Measurements from ENCODE around the gene IDUA. TPM values are rescaled to one million over a fixed set of nuclear protein-coding genes. Genes with fewer than 3 reads are reported as not detected.

Gene IDUA
- total and polyA plus RNA-seq, 2 donors (not counting 1 experiment from before 2014, with no cell fraction given) = 57.0 to 67.4 TPM

GRCh38 chr4:959338-960139, 27.3 kb upstream of the IDUA start:
- no peaks in the 10 kb centered on the region for H3K9me3 Mint-ChIP-seq (ENCODE audit: insufficient read depth)
- Histone ChIP-seq H3K79me2 (ENCODE audit: control insufficient read depth, insufficient read depth, low read length) (no peaks in the 10 kb centered on the region), H3K9ac (ENCODE audit: low read length) (no peak overlapping the region), H3K4me2 (replicated peaks; ENCODE audit: low read depth, low read length, poor library complexity, severe bottlenecking) (no peak overlapping the region), H3K4me3 (ENCODE audit: control extremely low read depth in 1 of 5, extremely low read depth in 1 of 5, insufficient read depth in 1 of 5, low read depth in 2 of 5, low read length in 4 of 5) (no peak overlapping the region), H3K4me1 (ENCODE audit: control insufficient read depth in 2 of 2, insufficient read depth in 2 of 2, low read length in 2 of 2) (no peaks in the 10 kb centered on the region), H3K36me3 (replicated peaks in 1 of 2; ENCODE audit: control extremely low read depth in 1 of 2, control insufficient read depth in 1 of 2, extremely low read depth in 1 of 2, insufficient read depth in 2 of 2, low read length in 1 of 2) (peaks cover 0 to 11% of the 10 kb centered on the region in 2 experiments), H3K9me3 (ENCODE audit: control extremely low read depth in 1 of 3, control insufficient read depth in 2 of 3, insufficient read depth in 1 of 3, low read length in 2 of 3) (no peaks in the 10 kb centered on the region), H2AFZ (ENCODE audit: insufficient read depth, low read depth, low read length, poor library complexity, severe bottlenecking) (no peak overlapping the region), H4K20me1 (ENCODE audit: control insufficient read depth, insufficient read depth, low read length, poor library complexity, severe bottlenecking) (peaks cover 9% of the 10 kb centered on the region), H3K27me3 (replicated peaks in 1 of 4; ENCODE audit: control extremely low read depth in 1 of 4, control insufficient read depth in 3 of 4, insufficient read depth in 4 of 4, low read length in 3 of 4) (no peaks in the 10 kb centered on the region), H3K27ac (ENCODE audit: low read length in 2 of 2) (no peak overlapping the region)
- ChIA-PET CTCF (interaction anchor here (1.4 kb wide), 1 partner anchor 28 kb away, joined by 3 read pairs; the partner anchor contains the start of gene IDUA), POLR2A (no interaction called here)
- intact Hi-C loops (cut with micrococcal nuclease) = no loop called here
- H3K27me3 Mint-ChIP-seq = no peaks in the 10 kb centered on the region
- peaks cover 1% of the 10 kb centered on the region for H3K4me1 Mint-ChIP-seq
- no peak for TF ChIP-seq EZH2 (IDR thresholded peaks at IDR 0.05; ENCODE audit: borderline replicate concordance, insufficient read depth, low read depth, low read length, poor library complexity, severe bottlenecking)
- TF ChIP-seq CTCF (IDR thresholded peaks at IDR 0.05) = no peak
- DNase-seq (no peak), ATAC-seq (ENCODE audit: low read depth) (no peak)
- peak overlapping the region; percentile 3 for H3K27ac Mint-ChIP-seq
- H3K4me3 Mint-ChIP-seq = no peak overlapping the region
- WGBS (ENCODE audit: insufficient coverage) = 95% methylated on average over 24 of the region's 24 CpGs

- H3K4me2 ChIP-seq (replicated peaks; ENCODE audit: low read depth, low read length, poor library complexity, severe bottlenecking) = no peak overlapping the region
- no peak overlapping the region for H3K27ac ChIP-seq (ENCODE audit: low read length in 2 of 2)
- 96% methylated on average over 16 of the region's 16 CpGs for WGBS (ENCODE audit: insufficient coverage)
- no peak for ATAC-seq (ENCODE audit: low read depth)
- H3K9ac ChIP-seq (ENCODE audit: low read length) = no peak overlapping the region
- no peak for TF ChIP-seq EZH2 (IDR thresholded peaks at IDR 0.05; ENCODE audit: borderline replicate concordance, insufficient read depth, low read depth, low read length, poor library complexity, severe bottlenecking)
- no peak for TF ChIP-seq CTCF (IDR thresholded peaks at IDR 0.05)
- no peaks in the 10 kb centered on the region for H3K27me3 Mint-ChIP-seq
- no peaks in the 10 kb centered on the region for H3K4me1 ChIP-seq (ENCODE audit: control insufficient read depth in 2 of 2, insufficient read depth in 2 of 2, low read length in 2 of 2)
- H3K4me1 Mint-ChIP-seq = peaks cover 1% of the 10 kb centered on the region
- no peaks in the 10 kb centered on the region for H3K27me3 ChIP-seq (replicated peaks in 1 of 4; ENCODE audit: control extremely low read depth in 1 of 4, control insufficient read depth in 3 of 4, insufficient read depth in 4 of 4, low read length in 3 of 4)
- H3K4me3 Mint-ChIP-seq = no peak overlapping the region
- peak overlapping the region; percentile 3 for H3K27ac Mint-ChIP-seq
- ChIA-PET POLR2A (no interaction called here), CTCF (no interaction called here)
- intact Hi-C loops (cut with micrococcal nuclease) = no loop called here
- H3K36me3 ChIP-seq (replicated peaks in 1 of 2; ENCODE audit: control extremely low read depth in 1 of 2, control insufficient read depth in 1 of 2, extremely low read depth in 1 of 2, insufficient read depth in 2 of 2, low read length in 1 of 2) = peaks cover 0 to 7% of the 10 kb centered on the region in 2 experiments
- H3K9me3 Mint-ChIP-seq (ENCODE audit: insufficient read depth) = no peaks in the 10 kb centered on the region
- no peak for DNase-seq
- no peak overlapping the region for H3K4me3 ChIP-seq (ENCODE audit: control extremely low read depth in 1 of 5, extremely low read depth in 1 of 5, insufficient read depth in 1 of 5, low read depth in 2 of 5, low read length in 4 of 5)
- no peaks in the 10 kb centered on the region for H3K9me3 ChIP-seq (ENCODE audit: control extremely low read depth in 1 of 3, control insufficient read depth in 2 of 3, insufficient read depth in 1 of 3, low read length in 2 of 3)
- H2AFZ ChIP-seq (ENCODE audit: insufficient read depth, low read depth, low read length, poor library complexity, severe bottlenecking) = no peak overlapping the region
- H4K20me1 ChIP-seq (ENCODE audit: control insufficient read depth, insufficient read depth, low read length, poor library complexity, severe bottlenecking) = peaks cover 9% of the 10 kb centered on the region
- no peaks in the 10 kb centered on the region for H3K79me2 ChIP-seq (ENCODE audit: control insufficient read depth, insufficient read depth, low read length)
These were observed 26.7 kb upstream of the IDUA start for GRCh38 chr4:960140-960635.

All from B cell (primary cell).